CD4-positive, alpha-beta memory T cell (primary cell): ENCODE measurements around the gene DNER. TPM values are rescaled to one million over a fixed set of nuclear protein-coding genes. Genes with fewer than 3 reads are reported as not detected.
"Not testable (repeated sequence)": the region's sequence is repeated elsewhere in the genome, so short reads cannot be mapped to it uniquely, and the experiment has no call there.

ENCODE experiments used
- CTCF ChIA-PET: fragments of 350-600 bp; sonication (Branson Sonifier 250); formaldehyde crosslinking; loops from one replicate; lab custom pipeline; 2021; ENCODE audit warnings: inconsistent platforms; ENCODE audit not compliant: partially characterized antibody; lab: Charles Lee
- POLR2A ChIA-PET: fragments of 350-600 bp; sonication (Branson Sonifier 250); formaldehyde crosslinking; loops from one replicate; lab custom pipeline; 2021; ENCODE audit not compliant: partially characterized antibody; lab: Charles Lee
- DNase-seq, 5 donors: peaks; one replicate each; pipeline versions ENCODE4 v3.0.0 to v3.0.0-alpha.2; 2020 to 2022; ENCODE audit warnings: mixed read lengths in 1 of 5
- H3K27ac ChIP-seq: one replicate; pipeline ENCODE4 v1.7.0; 2013; ENCODE audit warnings: low read depth, low read length
- H3K27me3 ChIP-seq: 2 replicates; pipeline ENCODE4 v1.7.0; 2013; ENCODE audit warnings: mild to moderate bottlenecking, low read length, moderate library complexity; ENCODE audit not compliant: insufficient read depth
- H3K36me3 ChIP-seq: 2 replicates; pipeline ENCODE4 v1.7.0; 2013; ENCODE audit warnings: mild to moderate bottlenecking, low read length, moderate library complexity; ENCODE audit not compliant: insufficient read depth
- H3K4me1 ChIP-seq: 2 replicates; pipeline ENCODE4 v1.7.0; 2013; ENCODE audit warnings: mild to moderate bottlenecking, low read length, moderate library complexity; ENCODE audit not compliant: insufficient read depth
- H3K4me3 ChIP-seq, 2 donors: one replicate each; pipeline ENCODE4 v1.7.0; 2013; ENCODE audit warnings: low read length in 2 of 2, mild to moderate bottlenecking in 1 of 2
- H3K9me3 ChIP-seq, 2 donors: one replicate each; pipeline ENCODE4 v1.7.0; 2013; ENCODE audit warnings: low read length in 2 of 2, control low read depth in 1 of 2; ENCODE audit not compliant: control insufficient read depth in 1 of 2
- H3K27ac Mint-ChIP-seq, 7 donors: one replicate each; pipeline ENCODE4 v1.8.0; 2020 to 2021; ENCODE audit warnings: mixed read lengths in 7 of 7, mild to moderate bottlenecking in 6 of 7, inconsistent platforms in 3 of 7, moderate library complexity in 3 of 7
- H3K27me3 Mint-ChIP-seq, 2 donors: one replicate each; pipeline ENCODE4 v1.8.0; 2020 to 2021; ENCODE audit warnings: mixed read lengths in 2 of 2
- H3K36me3 Mint-ChIP-seq, 2 donors: one replicate each; pipeline ENCODE4 v1.8.0; 2020 to 2021; ENCODE audit warnings: mixed read lengths in 2 of 2, inconsistent platforms in 1 of 2, mild to moderate bottlenecking in 1 of 2
- H3K4me1 Mint-ChIP-seq, 4 donors: one replicate each; pipeline ENCODE4 v1.8.0; 2020 to 2021; ENCODE audit warnings: mixed read lengths in 4 of 4, mild to moderate bottlenecking in 1 of 4
- H3K4me3 Mint-ChIP-seq, 8 donors: one replicate each; pipeline ENCODE4 v1.8.0; 2020 to 2021; ENCODE audit warnings: mixed read lengths in 8 of 8, mild to moderate bottlenecking in 7 of 8, moderate library complexity in 6 of 8, inconsistent platforms in 3 of 8
- H3K9me3 Mint-ChIP-seq, 8 donors: one replicate each; pipeline ENCODE4 v1.8.0; 2020 to 2021; ENCODE audit warnings: mixed read lengths in 8 of 8, mild to moderate bottlenecking in 5 of 8, inconsistent platforms in 3 of 8, moderate library complexity in 1 of 8
- intact Hi-C: fragments of 100-400 bp; cut with micrococcal nuclease; formaldehyde crosslinking; loops from one replicate; pipeline ENCODE4 v1.15.1; 2023
- polyA plus RNA-seq, 2 donors: library from polyadenylated mRNA; unstranded; fragments of 300-500 nt; fragmentation: Illumina TruSeq; gene quantifications; one replicate each; pipeline ENCODE4 v1.2.3, GENCODE V29; 2021
- total RNA-seq, 2 experiments: library from RNA; stranded (reverse); gene quantifications; one replicate each; pipeline ENCODE4 v1.2.3, GENCODE V29; 2021

Gene DNER
- total and polyA plus RNA-seq, 4 experiments from 2014 or later, result not detected

DNA sequence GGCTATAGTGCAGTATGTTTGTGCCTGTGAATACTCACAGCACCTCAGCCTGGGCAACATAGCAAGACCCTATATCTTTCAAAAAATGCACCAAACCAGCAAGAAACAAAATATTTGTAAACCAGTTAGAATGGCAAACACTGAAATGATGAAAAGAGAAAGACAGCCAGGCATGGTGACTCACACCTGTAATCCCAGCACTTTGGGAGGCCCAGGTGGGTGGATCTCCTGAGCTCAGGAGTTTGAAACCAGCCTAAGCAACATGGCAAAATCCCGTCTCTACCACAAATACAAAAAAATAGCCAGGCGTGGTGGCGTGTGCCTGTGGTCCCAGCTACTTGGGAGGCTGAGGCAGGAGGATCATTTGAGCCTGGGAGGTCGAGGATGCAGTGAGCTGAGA, 375.2 kb downstream of the DNER start:
- H3K4me3 ChIP-seq, H3K4me1 ChIP-seq, H3K36me3 Mint-ChIP-seq, H3K9me3 ChIP-seq, DNase-seq, H3K27ac Mint-ChIP-seq, CTCF ChIA-PET, H3K4me3 Mint-ChIP-seq, intact Hi-C loops, POLR2A ChIA-PET, H3K9me3 Mint-ChIP-seq, H3K36me3 ChIP-seq, H3K27me3 ChIP-seq, H3K27me3 Mint-ChIP-seq, H3K4me1 Mint-ChIP-seq, H3K27ac ChIP-seq: not testable (repeated sequence)

- H3K27ac Mint-ChIP-seq, result no peak overlapping the region
- no peak overlapping the region for H3K4me3 ChIP-seq
- no peak overlapping the region for H3K4me3 Mint-ChIP-seq
- POLR2A ChIA-PET, result no interaction called here
- CTCF ChIA-PET, result no interaction called here
- DNase-seq, result no peak
- H3K4me1 ChIP-seq, result no peaks in the 10 kb centered on the region
- no peaks in the 10 kb centered on the region for H3K36me3 Mint-ChIP-seq
- peaks cover 0 to 3% (median 0%) of the 10 kb centered on the region in 8 donors for H3K9me3 Mint-ChIP-seq
- H3K9me3 ChIP-seq, result no peaks in the 10 kb centered on the region
- intact Hi-C loops, result no loop called here
- H3K36me3 ChIP-seq, result no peaks in the 10 kb centered on the region
- H3K27ac ChIP-seq, result no peak overlapping the region
- H3K4me1 Mint-ChIP-seq, result peaks cover 0 to 2% (median 0%) of the 10 kb centered on the region in 4 donors
- H3K27me3 ChIP-seq, result no peaks in the 10 kb centered on the region
- H3K27me3 Mint-ChIP-seq, result peaks cover 0 to 3% of the 10 kb centered on the region in 2 donors
Measured at GRCh38 chr2:229335877-229336346, 378.4 kb downstream of the DNER start.

- H3K4me1 ChIP-seq, result no peaks in the 10 kb centered on the region
- H3K4me1 Mint-ChIP-seq, result peaks cover 0 to 3% (median 0%) of the 10 kb centered on the region in 4 donors
- DNase-seq, result no peak
- no peak overlapping the region for H3K4me3 Mint-ChIP-seq
- intact Hi-C loops, result no loop called here
- H3K9me3 ChIP-seq, result no peaks in the 10 kb centered on the region
- H3K9me3 Mint-ChIP-seq, result peaks cover 0 to 3% (median 0%) of the 10 kb centered on the region in 8 donors
- ChIA-PET CTCF (no interaction called here), POLR2A (no interaction called here)
- peaks cover 0 to 1% of the 10 kb centered on the region in 2 donors for H3K27me3 Mint-ChIP-seq
- no peaks in the 10 kb centered on the region for H3K36me3 ChIP-seq
- H3K27ac Mint-ChIP-seq, result no peak overlapping the region
- H3K27ac ChIP-seq, result no peak overlapping the region
- no peak overlapping the region for H3K4me3 ChIP-seq
- H3K27me3 ChIP-seq, result no peaks in the 10 kb centered on the region
- no peaks in the 10 kb centered on the region for H3K36me3 Mint-ChIP-seq
Measured at GRCh38 chr2:229335330-229335729, 379.0 kb downstream of the DNER start.

DNA sequence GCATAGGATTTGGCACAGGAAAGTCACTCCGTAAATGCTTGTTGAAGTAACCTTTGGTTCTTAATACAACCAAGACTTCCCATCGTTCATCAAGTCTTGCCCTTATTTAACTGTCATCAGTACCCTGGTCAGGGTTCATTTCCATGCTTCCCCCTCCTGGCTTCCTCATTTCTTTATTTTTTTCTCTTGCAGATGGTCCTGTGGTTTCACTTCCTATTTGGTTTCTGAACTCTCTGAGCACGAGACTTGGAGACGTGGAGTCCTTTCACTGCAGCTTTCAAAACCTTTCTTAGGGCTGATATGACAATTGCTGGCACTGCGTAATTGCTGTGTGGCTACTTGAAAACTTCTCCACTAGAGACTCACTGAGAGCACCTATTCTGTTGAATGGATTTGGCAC, 383.4 kb downstream of the DNER start:
- H3K27me3 Mint-ChIP-seq, result no peaks in the 10 kb centered on the region
- POLR2A ChIA-PET, result no interaction called here
- H3K4me3 ChIP-seq, result no peak overlapping the region
- no peaks in the 10 kb centered on the region for H3K9me3 ChIP-seq
- no peaks in the 10 kb centered on the region for H3K36me3 ChIP-seq
- peaks cover 0 to 3% (median 0%) of the 10 kb centered on the region in 4 donors for H3K4me1 Mint-ChIP-seq
- H3K36me3 Mint-ChIP-seq, result no peaks in the 10 kb centered on the region
- peaks cover 0 to 3% (median 0%) of the 10 kb centered on the region in 8 donors for H3K9me3 Mint-ChIP-seq
- intact Hi-C loops, result no loop called here
- no peak overlapping the region for H3K27ac Mint-ChIP-seq
- no peak overlapping the region for H3K27ac ChIP-seq
- H3K27me3 ChIP-seq, result no peaks in the 10 kb centered on the region
- no peak for DNase-seq
- CTCF ChIA-PET, result no interaction called here
- H3K4me1 ChIP-seq, result no peaks in the 10 kb centered on the region
- H3K4me3 Mint-ChIP-seq, result no peak overlapping the region

GRCh38 chr2:229319558-229319957, 394.8 kb downstream of the DNER start:
- POLR2A ChIA-PET, result no interaction called here
- no peak overlapping the region for H3K4me3 Mint-ChIP-seq
- H3K4me1 Mint-ChIP-seq, result no peaks in the 10 kb centered on the region
- no peak for DNase-seq
- intact Hi-C loops, result no loop called here
- CTCF ChIA-PET, result no interaction called here
- Histone ChIP-seq H3K9me3 (no peaks in the 10 kb centered on the region), H3K27ac (no peak overlapping the region), H3K4me1 (no peaks in the 10 kb centered on the region), H3K27me3 (no peaks in the 10 kb centered on the region), H3K4me3 (no peak overlapping the region), H3K36me3 (no peaks in the 10 kb centered on the region)
- no peak overlapping the region for H3K27ac Mint-ChIP-seq
- no peaks in the 10 kb centered on the region for H3K36me3 Mint-ChIP-seq
- peaks cover 0 to 13% (median 6%) of the 10 kb centered on the region in 8 donors for H3K9me3 Mint-ChIP-seq
- H3K27me3 Mint-ChIP-seq, result peaks cover 0 to 6% of the 10 kb centered on the region in 2 donors

- Histone ChIP-seq H3K36me3 (no peaks in the 10 kb centered on the region), H3K4me3 (no peak overlapping the region), H3K27ac (no peak overlapping the region), H3K9me3 (no peaks in the 10 kb centered on the region), H3K4me1 (no peaks in the 10 kb centered on the region), H3K27me3 (no peaks in the 10 kb centered on the region)
- ChIA-PET CTCF (no interaction called here), POLR2A (no interaction called here)
- H3K27ac Mint-ChIP-seq, result no peak overlapping the region
- H3K4me3 Mint-ChIP-seq, result no peak overlapping the region
- intact Hi-C loops, result no loop called here
- peaks cover 0 to 3% of the 10 kb centered on the region in 2 donors for H3K27me3 Mint-ChIP-seq
- DNase-seq, result no peak
- H3K4me1 Mint-ChIP-seq, result no peaks in the 10 kb centered on the region
- no peaks in the 10 kb centered on the region for H3K36me3 Mint-ChIP-seq
- peaks cover 0 to 6% (median 1%) of the 10 kb centered on the region in 8 donors for H3K9me3 Mint-ChIP-seq
Measured at GRCh38 chr2:229314117-229314516, 400.2 kb downstream of the DNER start.

DNA sequence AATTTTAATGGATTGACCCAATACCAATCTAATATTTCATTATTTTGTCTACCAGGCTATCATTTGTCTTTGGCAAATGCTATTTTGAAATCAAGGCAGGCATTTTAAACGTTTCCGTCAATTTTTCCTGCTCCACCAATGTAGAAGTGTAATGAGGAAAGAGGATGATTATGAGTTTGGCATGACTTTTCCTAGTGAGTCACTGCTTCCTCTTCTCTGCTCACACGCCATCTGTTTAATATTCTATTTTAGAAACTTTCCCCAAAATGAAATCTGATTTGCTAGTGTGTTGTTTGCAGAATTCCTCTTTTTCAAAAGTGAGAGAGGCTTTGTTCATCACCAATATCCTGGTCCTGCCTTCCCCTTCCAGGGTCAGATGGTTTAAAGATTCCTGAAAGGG, 400.8 kb downstream of the DNER start:
- intact Hi-C loops, result no loop called here
- H3K27me3 Mint-ChIP-seq, result peaks cover 0 to 3% of the 10 kb centered on the region in 2 donors

More for the DNA sequence above, 400.8 kb downstream of the DNER start:
- H3K4me1 Mint-ChIP-seq, result no peaks in the 10 kb centered on the region
- H3K36me3 ChIP-seq, result no peaks in the 10 kb centered on the region
- POLR2A ChIA-PET, result no interaction called here
- H3K4me3 ChIP-seq, result no peak overlapping the region
- peaks cover 0 to 6% (median 1%) of the 10 kb centered on the region in 8 donors for H3K9me3 Mint-ChIP-seq
- CTCF ChIA-PET, result no interaction called here
- H3K27me3 ChIP-seq, result no peaks in the 10 kb centered on the region
- no peak overlapping the region for H3K27ac Mint-ChIP-seq
- no peaks in the 10 kb centered on the region for H3K4me1 ChIP-seq
- H3K9me3 ChIP-seq, result no peaks in the 10 kb centered on the region
- no peak overlapping the region for H3K4me3 Mint-ChIP-seq
- H3K36me3 Mint-ChIP-seq, result no peaks in the 10 kb centered on the region
- DNase-seq, result no peak
- no peak overlapping the region for H3K27ac ChIP-seq
